ENCODE data around the gene JAZF1. TPM values are rescaled to one million over a fixed set of nuclear protein-coding genes. Genes with fewer than 3 reads are reported as not detected.

JAZF1 gene
- total RNA-seq, 1 experiment from 2014 or later, result 9.1 TPM

DNA sequence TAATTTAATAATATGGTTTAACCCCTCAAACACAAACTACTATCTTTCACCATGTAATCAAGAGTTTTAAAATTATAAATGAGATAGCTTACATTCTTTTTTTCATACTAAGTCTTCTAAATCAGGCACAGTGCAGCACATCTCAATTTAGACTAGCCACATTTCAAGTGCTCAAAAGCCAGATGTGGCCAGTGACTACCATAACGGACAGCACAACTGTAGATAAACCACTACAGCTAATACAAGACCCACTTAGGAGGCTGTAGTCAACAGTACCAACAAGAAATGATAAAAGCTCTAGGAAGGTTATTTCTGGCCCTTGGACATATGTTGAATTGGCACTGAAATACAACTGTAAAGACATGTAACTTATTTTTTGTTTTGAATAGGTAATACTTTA is 65.3 kb downstream of the JAZF1 start:
- Histone ChIP-seq H2BK20ac (ENCODE audit: low read depth, low read length, poor library complexity, severe bottlenecking) (no peak overlapping the region), H4K91ac (ENCODE audit: insufficient read length, low read depth, low read length) (no peak overlapping the region), H2BK120ac (ENCODE audit: low read depth, low read length, poor library complexity, severe bottlenecking) (no peak overlapping the region), H3K4ac (ENCODE audit: low read depth, low read length) (no peak overlapping the region), H2BK5ac (ENCODE audit: insufficient read length, low read length) (no peak overlapping the region), H4K8ac (replicated peaks; ENCODE audit: insufficient read length, low read depth, low read length) (no peak overlapping the region), H3K18ac (ENCODE audit: insufficient read length, low read depth, low read length) (no peak overlapping the region), H3K4me1 (ENCODE audit: insufficient read depth, low read length) (no peaks in the 10 kb centered on the region), H3K79me2 (ENCODE audit: insufficient read depth, low read length) (0 out of 2 replicates have a peak, but pooled peaks cover 3% of the 10 kb centered on the region), H3K27me3 (ENCODE audit: insufficient read depth, low read length) (no peaks in the 10 kb centered on the region), H3K27ac (ENCODE audit: insufficient read length, low read depth, low read length) (no peak overlapping the region), H3K14ac (ENCODE audit: insufficient read depth, low read length) (no peak overlapping the region), H2BK15ac (ENCODE audit: low read depth, low read length) (no peak overlapping the region), H4K20me1 (ENCODE audit: control insufficient read depth, insufficient read depth, insufficient read length) (no peaks in the 10 kb centered on the region), H3K4me2 (ENCODE audit: insufficient read depth, insufficient read length, low read length) (no peak overlapping the region), H2AFZ (ENCODE audit: low read length) (no peak overlapping the region), H3T11ph (ENCODE audit: low read length) (no peak overlapping the region), H3K79me1 (ENCODE audit: insufficient read depth, low read depth, low read length, poor library complexity, severe bottlenecking) (no peaks in the 10 kb centered on the region), H2AK5ac (ENCODE audit: insufficient read length, low read length) (no peak overlapping the region), H3K23ac (ENCODE audit: insufficient read length, low read depth, low read length) (no peak overlapping the region), H4K5ac (ENCODE audit: insufficient read length, low read depth, low read length) (no peak overlapping the region), H2BK12ac (ENCODE audit: insufficient read length, low read depth, low read length) (no peak overlapping the region), H3K23me2 (ENCODE audit: insufficient read length, low read depth, low read length, poor library complexity, severe bottlenecking) (no peaks in the 10 kb centered on the region), H3K9me3 (ENCODE audit: control insufficient read depth, low read depth, low read length) (no peaks in the 10 kb centered on the region), H3K9ac (ENCODE audit: extremely low read depth, insufficient read length, low read length) (no peak overlapping the region), H3K56ac (ENCODE audit: insufficient read length, low read depth, low read length) (no peak overlapping the region)
- Mint-ChIP-seq H3K9me3 (no peaks in the 10 kb centered on the region), H3K36me3 (ENCODE audit: insufficient read depth in 1 of 3, low read depth in 3 of 3) (no peaks in the 10 kb centered on the region; a peak in 1 of 7 replicates), H3K4me1 (no peaks in the 10 kb centered on the region), H3K27ac (no peak overlapping the region), H3K27me3 (ENCODE audit: low read depth) (no peaks in the 10 kb centered on the region; the same call in 1 of the 2 replicates), H3K4me3 (no peak overlapping the region)
- DNase-seq, result no peak
- TF ChIP-seq CTCF (conservative IDR thresholded peaks at IDR 0.05), result no peak
- no CpG with 5 or more reads among the region's 1 CpG for WGBS (ENCODE audit: extremely low coverage, insufficient read length, low lambda C conversion rate)
